KBM-7 (cell line): ENCODE data around the gene HMCN2.

Source experiments
- DNase-seq: peaks from one replicate; pipeline ENCODE4 v3.0.0-alpha.2; 2015
- in situ Hi-C: fragments of 300-500 bp; cut with MboI; formaldehyde crosslinking; loops from 2 replicates; pipeline ENCODE4 v1.14.3; 2020; ENCODE audit warnings: low sequenced_read_pairs, low pct_unique_long_range_greater_than_20kb, mixed read lengths

HMCN2 gene

GRCh38 chr9:130371196-130371966, 105.8 kb downstream of the HMCN2 start:
- in situ Hi-C loops: no loop called here
- no peak for DNase-seq

GRCh38 chr9:130372057-130372456, 106.5 kb downstream of the HMCN2 start:
- in situ Hi-C loops: no loop called here
- DNase-seq: no peak

DNA sequence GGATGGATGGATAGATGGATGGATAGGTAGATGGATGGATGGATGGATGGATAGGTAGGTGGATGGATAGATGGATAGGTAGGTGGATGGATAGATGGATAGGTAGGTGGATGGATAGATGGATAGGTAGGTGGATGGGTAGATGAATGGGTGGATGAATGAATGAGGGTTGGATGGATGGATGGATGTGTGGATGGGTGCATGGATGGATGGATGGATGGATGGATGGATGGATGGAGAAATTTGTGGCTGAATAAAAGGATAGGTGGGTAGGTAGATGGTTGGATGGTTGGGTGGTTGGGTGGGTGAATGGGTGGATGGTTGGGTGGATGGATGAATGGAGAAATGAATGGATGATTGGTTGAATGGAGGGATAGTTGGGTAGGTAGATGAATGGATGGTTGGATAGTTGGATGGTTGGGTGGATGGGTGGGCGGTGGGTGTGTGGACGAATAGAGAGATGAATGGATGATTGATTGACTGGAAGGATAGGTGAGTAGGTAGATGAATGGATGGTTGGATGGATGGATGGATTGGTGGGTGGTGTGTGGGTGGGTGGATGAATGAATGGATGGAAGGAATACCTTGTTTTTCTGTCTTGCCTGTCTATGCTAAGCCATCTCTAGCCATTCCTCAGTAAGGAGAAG, 108.2 kb downstream of the HMCN2 start:
- in situ Hi-C loops: no loop called here
- no peak for DNase-seq

GRCh38 chr9:130377612-130378011, 112.1 kb downstream of the HMCN2 start:
- in situ Hi-C loops: no loop called here
- no peak for DNase-seq

DNA sequence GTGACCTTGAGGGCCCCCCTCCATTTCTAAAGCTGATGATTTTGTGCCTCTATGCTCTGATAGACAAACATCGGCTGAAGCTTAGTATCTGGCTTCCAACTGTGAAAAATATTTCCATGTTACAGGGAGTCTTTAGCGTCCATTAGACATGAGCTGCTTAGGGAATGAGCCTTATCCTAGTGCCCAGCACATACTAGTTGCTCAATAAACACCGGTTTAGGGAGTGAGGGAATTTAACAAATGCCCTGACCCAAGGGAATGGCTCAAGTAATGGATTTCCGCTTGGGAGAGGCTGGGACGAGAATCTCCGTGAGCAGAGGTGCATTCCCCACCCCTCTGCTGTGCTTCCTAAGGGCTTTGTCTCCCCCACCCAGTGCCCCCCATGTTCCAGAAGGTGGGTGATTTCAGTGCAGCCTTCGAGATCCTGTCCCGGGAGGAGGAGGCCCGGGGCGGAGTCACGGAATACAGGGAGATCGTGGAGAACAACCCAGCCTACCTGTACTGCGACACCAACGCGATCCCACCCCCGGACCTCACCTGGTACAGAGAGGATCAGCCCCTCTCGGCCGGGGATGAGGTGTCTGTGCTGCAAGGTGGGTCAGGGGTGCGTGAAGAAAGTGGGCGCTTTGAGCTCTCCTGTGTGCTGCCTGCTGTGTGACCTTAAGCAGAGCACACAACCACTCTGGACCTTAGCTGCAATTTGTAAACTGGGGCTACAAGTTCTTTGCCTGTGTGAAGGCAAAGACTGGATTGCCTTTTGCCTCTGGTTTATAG, 113.5 kb downstream of the HMCN2 start:
- in situ Hi-C loops: no loop called here
- DNase-seq: no peak

DNA sequence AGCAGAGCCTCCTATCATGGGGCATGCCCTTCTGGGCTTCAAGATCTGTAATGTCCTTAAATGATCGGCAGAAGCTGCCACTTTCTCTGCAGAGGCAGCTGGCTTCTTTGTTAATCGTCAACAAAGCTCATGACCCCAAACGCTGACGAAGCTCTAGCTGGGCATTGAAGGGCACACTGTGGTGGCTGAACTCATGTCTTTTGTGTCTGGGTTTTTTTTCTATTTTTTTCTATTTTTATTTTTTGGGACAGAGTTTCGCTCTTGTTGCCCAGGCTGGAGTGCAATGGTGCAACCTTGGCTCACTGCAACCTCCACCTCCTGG, 114.0 kb downstream of the HMCN2 start:
- in situ Hi-C loops: no loop called here
- no peak for DNase-seq

DNA sequence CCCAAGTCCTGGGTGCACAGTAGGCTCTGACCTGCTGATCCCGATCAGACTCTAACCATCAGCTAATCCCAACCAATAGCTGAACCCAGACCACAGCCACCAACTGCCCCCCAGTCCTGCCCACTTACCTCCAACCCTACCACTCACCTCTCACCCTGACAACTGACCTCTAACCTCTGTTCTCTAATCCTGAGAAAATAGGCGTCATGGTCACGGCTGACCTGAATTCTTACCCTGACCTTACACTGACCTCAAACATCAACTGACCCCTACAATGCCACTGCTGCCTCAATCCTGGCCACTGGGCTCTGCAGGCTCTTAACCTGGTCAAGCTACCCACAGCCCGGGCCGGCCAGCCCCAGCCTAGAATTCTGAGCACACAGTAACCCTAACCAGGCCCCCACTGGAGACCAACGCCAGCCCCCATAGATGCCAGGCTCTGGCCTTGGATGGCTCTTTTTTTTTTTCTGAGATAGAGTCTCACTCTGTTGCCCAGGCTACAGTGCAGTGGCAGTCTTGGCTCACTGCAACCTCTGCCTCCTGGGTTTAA, 115.4 kb downstream of the HMCN2 start:
- in situ Hi-C loops: no loop called here
- no peak for DNase-seq

DNA sequence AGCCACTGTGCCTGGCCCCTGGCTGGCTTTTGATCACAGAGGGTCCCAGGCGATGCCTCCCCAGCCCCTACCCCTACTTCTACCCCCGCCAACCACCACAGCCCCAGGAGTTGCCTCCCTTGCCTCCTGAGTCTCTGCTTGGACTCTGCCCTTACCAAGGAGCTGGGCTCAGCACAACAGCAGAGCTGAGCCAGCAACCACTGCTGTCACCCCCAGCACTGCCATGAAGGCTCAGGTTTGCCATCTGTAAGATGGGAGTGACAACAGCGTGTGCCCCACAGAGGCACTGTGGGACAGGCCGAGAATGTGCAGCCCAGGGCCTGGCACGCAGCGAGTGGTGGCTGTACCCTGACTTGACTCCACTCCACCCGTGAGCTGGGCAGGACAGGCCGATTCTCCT, 116.1 kb downstream of the HMCN2 start:
- DNase-seq: no peak
- in situ Hi-C loops: no loop called here

- DNase-seq: no peak
- in situ Hi-C loops: no loop called here
Measured at GRCh38 chr9:130382096-130382495, 116.5 kb downstream of the HMCN2 start.

- in situ Hi-C loops: no loop called here
- DNase-seq: no peak
Measured at GRCh38 chr9:130382636-130383349, 117.2 kb downstream of the HMCN2 start.

DNA sequence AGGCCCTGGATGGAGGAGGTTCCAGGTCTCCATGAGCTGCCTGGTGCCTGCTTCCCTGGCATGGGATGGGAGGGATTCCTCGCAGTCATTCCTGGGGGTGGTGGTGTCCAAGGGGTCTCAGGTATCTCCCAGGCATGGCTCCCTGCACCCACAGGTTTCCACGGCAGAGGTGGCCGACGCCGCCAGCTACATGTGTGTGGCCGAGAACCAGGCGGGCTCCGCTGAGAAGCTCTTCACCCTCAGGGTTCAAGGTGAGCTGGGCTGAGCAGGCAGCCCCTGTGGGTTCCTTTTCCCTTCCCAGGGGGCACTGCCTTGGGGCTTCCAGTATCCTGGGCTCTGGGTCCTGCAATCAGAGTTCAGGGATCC, 117.8 kb downstream of the HMCN2 start:
- DNase-seq: no peak
- in situ Hi-C loops: no loop called here

GRCh38 chr9:130383979-130384676, 118.6 kb downstream of the HMCN2 start:
- in situ Hi-C loops: no loop called here
- DNase-seq: no peak

DNA sequence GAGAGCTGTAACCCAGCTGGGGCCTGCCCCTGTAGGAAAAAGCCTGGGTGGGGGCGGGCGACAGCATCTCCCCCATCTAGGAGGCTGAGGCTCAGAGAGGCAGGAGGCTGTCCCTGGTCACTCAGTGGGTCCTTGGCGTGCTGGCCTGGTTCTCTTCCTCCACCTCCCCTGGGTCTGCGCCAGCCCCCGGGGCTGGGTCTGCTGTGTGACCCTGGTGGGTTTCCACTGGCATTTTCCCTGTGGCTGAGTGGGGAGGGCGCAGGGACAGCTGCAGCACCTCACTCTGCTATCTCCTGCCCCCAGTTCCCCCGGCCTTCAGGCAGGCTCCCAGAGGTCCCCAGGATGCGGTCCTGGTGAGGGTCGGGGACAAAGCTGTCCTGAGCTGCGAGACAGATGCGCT, 119.7 kb downstream of the HMCN2 start:
- no peak for DNase-seq
- in situ Hi-C loops: no loop called here

- in situ Hi-C loops: no loop called here
- DNase-seq: no peak
Measured at GRCh38 chr9:130387398-130387797, 121.8 kb downstream of the HMCN2 start.

DNA sequence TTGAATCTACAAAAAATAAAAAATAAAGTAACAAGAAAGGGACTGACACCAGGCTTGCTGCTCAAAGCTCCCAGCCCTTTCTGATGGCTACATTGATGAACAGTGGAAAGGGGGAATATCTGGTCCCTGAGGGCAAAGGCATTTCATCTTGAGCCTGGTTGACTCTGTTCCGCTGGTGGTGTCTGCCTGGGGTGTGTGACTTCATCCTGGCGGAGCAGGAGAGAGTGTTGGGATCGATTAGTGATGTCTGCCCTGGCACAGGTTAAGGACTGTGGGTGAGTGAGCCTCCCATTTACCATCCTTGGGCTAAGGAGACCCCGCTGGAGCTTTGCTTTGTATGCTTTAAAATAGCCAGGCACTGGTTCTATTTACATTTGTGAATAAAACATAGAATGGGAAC, 122.3 kb downstream of the HMCN2 start:
- in situ Hi-C loops: no loop called here
- no peak for DNase-seq

DNA sequence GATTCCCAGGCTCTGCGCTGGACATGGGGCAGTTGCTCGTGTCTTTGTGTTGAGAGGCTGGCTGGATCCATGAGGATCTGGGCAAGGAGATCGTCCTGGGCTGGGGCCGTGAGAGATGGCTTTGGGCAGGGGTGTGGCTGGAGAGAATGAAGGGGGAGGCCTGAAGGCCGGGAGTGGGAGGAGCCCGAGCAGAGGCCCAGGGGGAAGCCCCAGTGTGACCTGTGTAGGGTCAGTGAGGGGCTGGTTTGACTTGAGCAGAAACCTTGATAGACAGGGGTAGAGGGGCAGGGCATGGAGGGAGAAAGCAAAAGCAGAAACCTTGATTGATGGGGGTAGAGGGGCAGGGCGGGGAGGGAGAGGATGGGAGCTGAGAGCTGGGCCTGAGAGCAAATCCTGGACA, 124.8 kb downstream of the HMCN2 start:
- DNase-seq: no peak
- in situ Hi-C loops: no loop called here

DNA sequence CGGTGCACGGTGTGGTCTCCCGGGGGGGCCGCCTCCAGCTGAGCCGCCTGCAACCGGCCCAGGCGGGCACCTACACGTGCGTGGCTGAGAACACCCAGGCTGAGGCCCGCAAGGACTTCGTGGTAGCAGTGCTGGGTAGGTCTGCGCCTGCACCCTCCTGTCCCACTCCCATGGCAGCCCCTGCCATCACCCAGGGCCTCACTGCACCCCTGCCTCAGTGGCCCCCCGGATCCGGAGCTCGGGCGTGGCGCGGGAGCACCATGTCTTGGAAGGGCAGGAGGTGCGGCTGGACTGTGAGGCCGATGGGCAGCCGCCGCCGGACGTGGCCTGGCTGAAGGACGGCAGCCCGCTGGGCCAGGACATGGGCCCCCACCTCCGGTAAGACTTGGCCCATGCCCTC, 125.4 kb downstream of the HMCN2 start:
- in situ Hi-C loops: no loop called here
- no peak for DNase-seq

GRCh38 chr9:130391866-130392265, 126.3 kb downstream of the HMCN2 start:
- in situ Hi-C loops: no loop called here
- no peak for DNase-seq

DNA sequence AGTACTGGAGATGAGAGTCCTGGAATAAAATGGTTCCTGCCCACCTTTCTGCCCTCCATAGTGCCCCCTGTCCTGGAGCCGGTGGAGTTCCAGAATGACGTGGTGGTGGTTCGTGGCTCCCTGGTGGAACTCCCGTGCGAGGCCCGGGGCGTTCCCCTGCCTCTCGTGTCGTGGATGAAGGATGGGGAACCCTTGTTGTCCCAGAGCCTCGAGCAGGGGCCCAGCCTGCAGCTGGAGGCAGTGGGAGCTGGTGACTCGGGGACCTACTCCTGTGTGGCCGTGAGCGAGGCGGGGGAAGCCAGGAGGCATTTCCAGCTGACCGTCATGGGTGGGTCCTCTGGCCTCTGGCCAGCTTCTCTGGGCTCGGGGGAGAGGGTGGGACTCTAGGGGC, 128.1 kb downstream of the HMCN2 start:
- in situ Hi-C loops: no loop called here
- DNase-seq: no peak
